Thyroid gland (tissue), 4 donors: ENCODE measurements around the gene PKP2. TPM values are rescaled to one million over a fixed set of nuclear protein-coding genes. Genes with fewer than 3 reads are reported as not detected.
"Not testable (repeated sequence)": the region's sequence is repeated elsewhere in the genome, so short reads cannot be mapped to it uniquely, and the experiment has no call there.

Experiments
- DNase-seq, 2 donors: peaks; one replicate each; pipeline ENCODE4 v3.0.0-alpha.2; 2019
- H3K27ac ChIP-seq, 3 donors: fragments of 200-600 bp; sonication (generic); 1 replicate in 2 of 3; 2 replicates in 1 of 3; pipeline ENCODE4 v1.5.1; 2016 to 2019; ENCODE audit warnings: mild to moderate bottlenecking in 1 of 3, moderate library complexity in 1 of 3
- H3K27me3 ChIP-seq: fragments of 200-600 bp; sonication (generic); one replicate; pipeline ENCODE4 v1.5.1; 2019
- H3K36me3 ChIP-seq, 2 donors: fragments of 200-600 bp; sonication (generic); one replicate each; pipeline ENCODE4 v1.5.1; 2016 to 2019
- H3K4me1 ChIP-seq, 2 donors: fragments of 200-600 bp; sonication (generic); one replicate each; pipeline ENCODE4 v1.5.1; 2017 to 2019
- H3K4me3 ChIP-seq, 3 donors: fragments of 200-600 bp; sonication (generic); replicated peaks in 1 of 3; 1 replicate in 2 of 3; 2 replicates in 1 of 3; pipeline ENCODE4 v1.5.1; 2016; ENCODE audit warnings: mild to moderate bottlenecking in 1 of 3
- H3K9me3 ChIP-seq: fragments of 200-600 bp; sonication (generic); one replicate; pipeline ENCODE4 v1.5.1; 2017
- POLR2A ChIP-seq, 2 donors: fragments of 450-650 bp; IDR thresholded peaks; one replicate each; pipeline ENCODE4 v1.6.1; 2017; ENCODE audit warnings: antibody characterized with exemption in 2 of 2, mild to moderate bottlenecking in 2 of 2, moderate library complexity in 1 of 2
- WGBS, 2 donors: methylation state at CpG; one replicate each; pipeline ENCODE4 v1.1.5; 2017; 5-methylcytosine and 5-hydroxymethylcytosine counted together
- intact Hi-C: fragments of 100-400 bp; cut with DNase I; formaldehyde crosslinking; loops from one replicate; pipeline ENCODE4 v1.15.1; 2023
- total RNA-seq, 4 donors: library from RNA; depleted of rRNA; stranded (reverse); fragments of >200 nt; gene quantifications; one replicate each; pipeline ENCODE4 v1.2.3, GENCODE V29; 2016
- TF ChIP-seq, protein P1 (sequence below), 6 experiments: fragments of 200-600 bp in 3 of 6; fragments of 450-650 bp in 3 of 6; sonication (generic) in 3 of 6; IDR thresholded peaks; one replicate each; pipeline ENCODE4 v1.5.1; 2016 to 2019; ENCODE audit warnings: antibody characterized with exemption in 6 of 6, mild to moderate bottlenecking in 2 of 6, inconsistent platforms in 1 of 6, moderate library complexity in 1 of 6

PKP2 gene
- total RNA-seq, 4 donors from 2014 or later: 0.27 to 0.92 (median 0.55) TPM

DNA sequence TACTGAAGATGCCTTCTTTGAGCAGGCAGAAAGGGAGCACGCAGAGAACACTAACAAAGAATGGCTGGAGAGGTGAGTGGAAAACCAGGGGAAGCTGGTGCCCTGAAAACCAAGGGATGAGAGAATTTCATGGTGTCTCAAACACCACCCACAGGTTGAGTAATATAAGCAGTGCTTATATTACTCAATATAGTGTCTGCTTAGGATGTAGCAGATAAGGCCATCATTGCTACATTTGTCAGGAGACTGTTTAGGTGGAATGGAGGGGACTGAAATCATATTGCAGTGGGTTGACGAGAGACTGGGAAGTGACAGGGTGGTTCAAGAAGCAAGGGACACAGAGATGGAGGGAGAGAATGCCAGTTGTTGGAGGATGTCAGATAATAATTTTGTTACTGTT is 20.6 kb downstream of the PKP2 start:
- intact Hi-C loops: no loop called here
- Histone ChIP-seq H3K4me3 (no peak overlapping the region), H3K27me3 (no peaks in the 10 kb centered on the region), H3K27ac (no peak overlapping the region), H3K4me1 (no peaks in the 10 kb centered on the region), H3K9me3 (no peaks in the 10 kb centered on the region), H3K36me3 (no peaks in the 10 kb centered on the region)
- TF ChIP-seq, protein P1, sequence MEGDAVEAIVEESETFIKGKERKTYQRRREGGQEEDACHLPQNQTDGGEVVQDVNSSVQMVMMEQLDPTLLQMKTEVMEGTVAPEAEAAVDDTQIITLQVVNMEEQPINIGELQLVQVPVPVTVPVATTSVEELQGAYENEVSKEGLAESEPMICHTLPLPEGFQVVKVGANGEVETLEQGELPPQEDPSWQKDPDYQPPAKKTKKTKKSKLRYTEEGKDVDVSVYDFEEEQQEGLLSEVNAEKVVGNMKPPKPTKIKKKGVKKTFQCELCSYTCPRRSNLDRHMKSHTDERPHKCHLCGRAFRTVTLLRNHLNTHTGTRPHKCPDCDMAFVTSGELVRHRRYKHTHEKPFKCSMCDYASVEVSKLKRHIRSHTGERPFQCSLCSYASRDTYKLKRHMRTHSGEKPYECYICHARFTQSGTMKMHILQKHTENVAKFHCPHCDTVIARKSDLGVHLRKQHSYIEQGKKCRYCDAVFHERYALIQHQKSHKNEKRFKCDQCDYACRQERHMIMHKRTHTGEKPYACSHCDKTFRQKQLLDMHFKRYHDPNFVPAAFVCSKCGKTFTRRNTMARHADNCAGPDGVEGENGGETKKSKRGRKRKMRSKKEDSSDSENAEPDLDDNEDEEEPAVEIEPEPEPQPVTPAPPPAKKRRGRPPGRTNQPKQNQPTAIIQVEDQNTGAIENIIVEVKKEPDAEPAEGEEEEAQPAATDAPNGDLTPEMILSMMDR (IDR thresholded peaks at IDR 0.05): no peak
- TF ChIP-seq POLR2A (IDR thresholded peaks at IDR 0.05): no peak
- 85 to 90% methylated on average over 2 of the region's 2 CpGs for WGBS, 2 donors
- no peak for DNase-seq

DNA sequence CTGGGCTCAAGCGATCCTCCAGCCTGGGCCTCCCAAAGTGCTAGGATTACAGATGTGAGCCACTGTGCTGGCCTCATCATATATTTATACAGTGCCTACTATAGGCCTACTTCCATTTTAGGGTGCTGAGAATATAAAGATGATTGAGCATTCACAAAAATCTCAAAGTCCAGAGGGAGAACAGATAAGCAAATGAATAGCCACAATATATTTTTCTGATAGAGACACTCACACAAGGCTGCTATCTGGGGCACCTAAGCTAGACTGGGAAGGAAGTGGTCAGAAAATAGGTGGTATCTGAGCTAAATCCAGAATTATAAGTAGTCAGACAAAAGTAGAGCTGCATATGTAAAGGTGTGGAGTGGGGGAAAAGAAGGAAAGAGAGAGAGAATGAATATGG is 21.6 kb downstream of the PKP2 start:
- WGBS, 2 donors: 92 to 100% methylated on average over 1 of the region's 1 CpG
- no peak for DNase-seq
- intact Hi-C loops: no loop called here
- H3K9me3 ChIP-seq: no peaks in the 10 kb centered on the region
- no peak overlapping the region for H3K27ac ChIP-seq
- H3K4me3 ChIP-seq: no peak overlapping the region
- no peaks in the 10 kb centered on the region for H3K36me3 ChIP-seq
- TF ChIP-seq, protein P1 (IDR thresholded peaks at IDR 0.05): no peak
- TF ChIP-seq POLR2A (IDR thresholded peaks at IDR 0.05): no peak
- H3K27me3 ChIP-seq: no peaks in the 10 kb centered on the region
- no peaks in the 10 kb centered on the region for H3K4me1 ChIP-seq

DNA sequence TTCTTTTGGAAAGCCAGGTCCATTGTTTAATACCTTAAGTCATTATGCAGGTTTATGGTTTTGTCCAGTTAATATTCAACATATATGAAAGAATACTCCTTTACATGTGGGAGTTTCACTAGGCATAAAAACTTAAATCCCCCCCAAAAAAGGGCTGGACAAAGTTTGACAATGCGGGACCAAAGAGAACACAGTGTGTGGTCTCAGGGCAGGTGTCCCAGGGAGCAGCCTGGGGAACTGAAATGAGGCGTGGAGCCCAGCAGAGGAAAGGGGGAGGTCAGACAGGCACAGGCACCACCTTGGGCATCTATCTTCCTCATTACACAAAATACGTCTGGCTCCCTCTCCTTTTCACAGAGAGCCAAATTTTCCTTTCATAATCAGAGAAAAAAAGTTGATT is 22.5 kb downstream of the PKP2 start:
- DNase-seq: no peak
- WGBS, 2 donors: 64 to 78% methylated on average over 3 of the region's 3 CpGs

DNA sequence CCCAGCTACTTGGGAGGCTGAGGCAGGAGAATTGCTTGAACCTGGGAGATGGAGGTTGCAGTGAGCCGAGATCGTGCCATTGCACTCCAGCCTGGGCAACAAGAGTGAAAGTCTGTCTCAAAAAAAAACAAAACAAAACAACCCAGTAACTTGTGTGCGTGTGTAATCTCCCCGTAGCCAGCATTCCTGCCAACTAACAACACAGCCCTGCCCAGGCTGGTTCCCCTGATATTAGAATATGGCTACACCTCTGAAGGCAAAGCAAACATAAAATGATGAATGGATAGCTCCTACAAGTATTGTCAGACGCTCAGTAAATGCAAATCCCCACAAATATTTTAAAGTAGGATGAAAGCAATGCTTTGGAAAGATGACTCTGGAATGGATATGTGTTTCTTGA is 24.2 kb downstream of the PKP2 start:
- H3K4me1 ChIP-seq, H3K36me3 ChIP-seq, H3K9me3 ChIP-seq, H3K27ac ChIP-seq, H3K27me3 ChIP-seq, intact Hi-C loops, DNase-seq, H3K4me3 ChIP-seq: not testable (repeated sequence)
- WGBS, 2 donors: 77 to 81% methylated on average over 5 of the region's 5 CpGs

More for the DNA sequence above, 22.5 kb downstream of the PKP2 start:
- intact Hi-C loops: no loop called here
- Histone ChIP-seq H3K4me1 (no peaks in the 10 kb centered on the region), H3K9me3 (no peaks in the 10 kb centered on the region), H3K4me3 (no peak overlapping the region), H3K27me3 (no peaks in the 10 kb centered on the region), H3K27ac (no peak overlapping the region), H3K36me3 (no peaks in the 10 kb centered on the region)
- TF ChIP-seq, protein P1 (IDR thresholded peaks at IDR 0.05): no peak
- no peak for TF ChIP-seq POLR2A (IDR thresholded peaks at IDR 0.05)

DNA sequence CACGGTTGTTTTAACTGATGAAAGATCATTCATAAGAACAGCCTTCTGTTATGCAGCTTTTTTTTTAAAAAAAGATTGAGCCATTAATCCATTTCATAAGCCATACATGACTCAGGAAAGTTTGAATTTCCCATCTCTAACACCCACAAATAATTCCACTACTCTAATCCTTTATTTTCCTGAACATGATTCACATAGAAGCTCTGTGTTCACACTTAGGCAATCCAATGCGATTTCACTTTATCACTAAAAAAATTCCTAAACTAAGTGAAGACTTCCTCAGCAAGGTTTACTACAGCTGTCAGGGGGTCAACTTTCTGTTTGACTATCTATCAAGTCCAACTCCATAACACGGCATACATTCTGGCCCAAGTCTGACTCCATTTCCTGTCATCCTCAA is 25.9 kb downstream of the PKP2 start:
- 75 to 79% methylated on average over 3 of the region's 3 CpGs for WGBS, 2 donors
- no peak for DNase-seq
- no peaks in the 10 kb centered on the region for H3K27me3 ChIP-seq
- TF ChIP-seq, protein P1 (IDR thresholded peaks at IDR 0.05): no peak
- no peak for TF ChIP-seq POLR2A (IDR thresholded peaks at IDR 0.05)
- no peak overlapping the region for H3K27ac ChIP-seq
- intact Hi-C loops: no loop called here
- no peaks in the 10 kb centered on the region for H3K9me3 ChIP-seq
- no peaks in the 10 kb centered on the region for H3K36me3 ChIP-seq
- no peak overlapping the region for H3K4me3 ChIP-seq
- H3K4me1 ChIP-seq: no peaks in the 10 kb centered on the region

DNA sequence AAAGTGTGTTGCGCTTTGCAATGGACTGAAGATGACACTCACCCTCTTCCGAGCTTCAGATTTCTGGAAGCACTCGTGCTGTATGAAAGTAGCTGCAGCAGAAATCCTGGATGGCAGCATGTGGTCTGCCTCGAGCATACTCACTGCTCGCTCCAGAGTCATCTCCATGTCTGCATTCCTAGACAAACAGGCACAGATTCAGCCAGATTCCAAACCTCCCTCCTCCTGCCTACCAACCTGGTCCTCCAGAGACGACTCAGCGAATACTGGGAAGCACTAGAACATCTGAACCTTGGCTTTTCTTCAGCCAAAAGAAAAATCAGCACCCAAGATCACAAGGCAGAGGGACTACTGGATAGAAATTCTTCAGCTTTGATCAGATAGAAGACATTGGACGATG is 27.7 kb downstream of the PKP2 start:
- intact Hi-C loops: no loop called here
- Histone ChIP-seq H3K4me3 (no peak overlapping the region), H3K9me3 (no peaks in the 10 kb centered on the region), H3K4me1 (no peaks in the 10 kb centered on the region), H3K27me3 (no peaks in the 10 kb centered on the region), H3K36me3 (no peaks in the 10 kb centered on the region), H3K27ac (no peak overlapping the region)
- no peak for DNase-seq
- WGBS, 2 donors: 81 to 92% methylated on average over 8 of the region's 8 CpGs
- TF ChIP-seq POLR2A (IDR thresholded peaks at IDR 0.05): no peak
- TF ChIP-seq, protein P1 (IDR thresholded peaks at IDR 0.05): no peak
